22Rv1 (cell line): ENCODE data around the gene EVI2A.

Experiments
- H3K27ac ChIP-seq: fragments of 450-650 bp; 2 replicates; pipeline ENCODE4 v1.5.1; 2017
- CTCF ChIP-seq: fragments of 450-650 bp; IDR thresholded peaks from 2 replicates; pipeline ENCODE4 v1.5.1; 2017; ENCODE audit warnings: mild to moderate bottlenecking
- ZFX ChIP-seq: fragments of 450-650 bp; IDR thresholded peaks from 2 replicates; pipeline ENCODE4 v1.6.1; 2017; ENCODE audit warnings: antibody characterized with exemption, borderline replicate concordance

EVI2A gene

DNA sequence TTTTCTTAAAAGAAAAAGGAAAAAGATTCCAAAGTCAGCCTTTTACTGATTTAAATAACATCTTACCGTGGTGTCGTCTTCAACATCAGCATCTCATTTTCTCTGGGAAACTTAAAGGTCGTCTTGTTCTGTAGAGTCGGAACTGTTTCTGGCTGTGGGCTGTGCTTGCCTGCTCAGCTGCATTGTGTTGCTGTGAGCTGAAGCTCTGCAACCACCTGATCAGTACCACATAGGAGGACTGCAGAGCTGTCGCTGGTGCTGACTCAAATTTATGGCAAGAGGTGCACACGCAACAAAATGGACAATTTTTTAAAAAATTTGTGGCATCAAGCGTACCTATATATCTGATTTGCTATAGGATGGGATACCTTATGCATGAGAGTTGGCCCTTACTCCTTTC, 24.3 kb downstream of the EVI2A start, which contains the start of gene OMG:
TSS of gene OMG (minus strand) at position 150 of the 400 bp plus-strand sequence. CDS start 908 bp downstream, outside the sequence.
- TF ChIP-seq CTCF, result no peak
- TF ChIP-seq ZFX, result no peak
- H3K27ac ChIP-seq, result no peak within 1 kb of the TSS

DNA sequence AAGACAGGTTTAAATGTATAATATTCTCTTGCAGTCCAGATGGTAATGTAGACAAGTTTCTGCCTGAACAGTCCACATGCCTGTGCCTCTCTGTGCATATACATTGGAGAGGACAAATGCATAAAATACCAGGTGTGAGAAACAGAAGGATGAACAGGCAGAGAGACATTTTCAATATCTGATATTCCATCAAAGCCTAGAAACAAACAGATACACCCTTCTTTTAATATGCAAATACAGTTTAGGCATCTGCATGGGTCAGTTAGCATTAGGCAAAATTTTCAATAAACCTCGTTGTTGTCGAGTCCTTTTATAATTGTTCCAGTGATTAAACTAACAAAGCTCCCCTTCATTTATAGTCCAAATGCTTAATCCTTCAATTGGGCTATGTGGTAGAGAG, 25.3 kb downstream of the EVI2A start:
- no peak overlapping the region for H3K27ac ChIP-seq
- TF ChIP-seq ZFX (no peak), CTCF (no peak)

DNA sequence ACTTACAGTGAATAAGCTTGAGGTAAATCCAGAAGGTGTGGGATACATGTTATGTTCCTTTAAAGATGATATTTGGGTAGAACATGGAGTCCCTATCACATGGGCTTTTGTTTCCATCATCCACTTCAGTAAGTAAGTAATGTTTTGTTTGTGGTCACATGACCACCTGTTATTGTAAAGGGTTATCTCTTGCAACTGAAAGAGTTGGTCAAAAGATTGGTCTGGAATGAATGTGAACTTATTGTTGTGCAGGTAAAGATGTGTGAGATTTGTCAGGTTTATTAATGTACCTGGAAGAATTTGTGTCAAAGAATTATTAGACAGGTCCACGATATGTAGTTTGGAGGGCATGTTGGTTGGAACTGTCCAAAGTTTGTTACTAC, 25.9 kb downstream of the EVI2A start:
- no peak overlapping the region for H3K27ac ChIP-seq
- TF ChIP-seq ZFX, result no peak
- TF ChIP-seq CTCF, result no peak

GRCh38 chr17:31294820-31295488, 26.5 kb downstream of the EVI2A start:
- TF ChIP-seq CTCF (no peak), ZFX (no peak)
- no peak overlapping the region for H3K27ac ChIP-seq

GRCh38 chr17:31294231-31294630, 27.2 kb downstream of the EVI2A start:
- TF ChIP-seq ZFX (no peak), CTCF (no peak)
- H3K27ac ChIP-seq, result no peak overlapping the region

- TF ChIP-seq CTCF, result no peak
- TF ChIP-seq ZFX, result no peak
- H3K27ac ChIP-seq, result no peak overlapping the region
These were observed 27.8 kb downstream of the EVI2A start for GRCh38 chr17:31293581-31293980.

DNA sequence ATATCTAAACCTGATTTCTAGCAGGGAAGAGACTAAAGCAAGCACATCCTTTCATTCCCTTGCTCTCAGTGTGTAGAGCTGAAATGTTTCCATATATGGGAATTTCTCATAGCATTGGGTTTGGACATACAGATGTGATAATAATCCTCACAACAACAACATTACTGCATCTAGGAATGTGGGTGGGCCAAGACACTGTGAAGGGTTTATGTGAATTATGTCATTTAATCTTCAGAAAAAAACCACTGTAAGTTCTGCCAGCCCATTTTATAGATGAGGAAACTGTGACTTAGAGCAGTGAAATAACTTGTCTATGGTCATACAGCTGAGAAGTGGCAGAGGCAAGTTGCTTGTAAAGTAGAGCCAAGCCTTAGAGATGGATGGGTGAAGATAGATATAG, 29.6 kb downstream of the EVI2A start:
- TF ChIP-seq ZFX (no peak), CTCF (no peak)
- no peak overlapping the region for H3K27ac ChIP-seq
